IMR-90 (cell line): ENCODE results near the gene IL17D. TPM values are rescaled to one million over a fixed set of nuclear protein-coding genes. Genes with fewer than 3 reads are reported as not detected.

Experiments used
- ATAC-seq: fragments of 200-7000 bp; cut with Tn5 transposase; 2 replicates; pipeline ENCODE4 v1.9.1; 2020; ENCODE audit warnings: low read depth, mild to moderate bottlenecking, moderate library complexity
- BruUV-seq: library from RNA; stranded (reverse); fragments of 400-500 nt; replicated peaks from 2 replicates; lab custom pipeline; 2021; lab: Mats Ljungman, UMichigan
- CTCF ChIA-PET: fragments of 300-600 bp; formaldehyde crosslinking; extraction: SDS; loops from one replicate; lab custom pipeline; 2021; ENCODE audit warnings: antibody characterized with exemption; lab: Yijun Ruan, JAX
- POLR2A ChIA-PET: fragments of 300-600 bp; sonication (Branson Sonifier 250); formaldehyde crosslinking; loops from one replicate; lab custom pipeline; 2022; ENCODE audit warnings: antibody characterized with exemption; ENCODE audit not compliant: unreplicated experiment; lab: Charles Lee
- DNase-seq: peaks from one replicate; pipeline ENCODE4 v3.0.0; 2013
- H2AFZ ChIP-seq: replicated peaks from 2 replicates; pipeline ENCODE3; 2013; ENCODE audit warnings: low read length, mild to moderate bottlenecking; ENCODE audit not compliant: poor library complexity
- H2AK5ac ChIP-seq: 2 replicates; pipeline ENCODE4 v1.6.1; 2013; ENCODE audit warnings: low read depth, low read length, inconsistent platforms
- H2AK9ac ChIP-seq: replicated peaks from 2 replicates; pipeline ENCODE3; 2013; ENCODE audit warnings: mild to moderate bottlenecking, low read depth, low read length, moderate library complexity; ENCODE audit not compliant: poor library complexity
- H2BK120ac ChIP-seq: 2 replicates; pipeline ENCODE4 v1.6.1; 2013; ENCODE audit warnings: low read depth, low read length, inconsistent platforms
- H2BK15ac ChIP-seq: 3 replicates; pipeline ENCODE4 v1.6.1; 2013; ENCODE audit warnings: low read depth, low read length, inconsistent platforms
- H2BK20ac ChIP-seq: 2 replicates; pipeline ENCODE4 v1.6.1; 2013; ENCODE audit warnings: low read depth, mild to moderate bottlenecking, inconsistent platforms, low read length, moderate library complexity
- H2BK5ac ChIP-seq: 2 replicates; pipeline ENCODE4 v1.6.1; 2013; ENCODE audit warnings: mild to moderate bottlenecking, low read depth, low read length, inconsistent platforms; ENCODE audit not compliant: poor library complexity, severe bottlenecking
- H3K14ac ChIP-seq: replicated peaks from 2 replicates; pipeline ENCODE4 v1.6.1; 2013; ENCODE audit warnings: low read depth, low read length, inconsistent platforms
- H3K18ac ChIP-seq: 2 replicates; pipeline ENCODE4 v1.6.1; 2013; ENCODE audit warnings: low read depth, low read length, control low read depth
- H3K23ac ChIP-seq: 2 replicates; pipeline ENCODE4 v1.6.1; 2013; ENCODE audit warnings: low read depth, low read length, inconsistent platforms
- H3K27ac ChIP-seq: 2 replicates; pipeline ENCODE4 v1.5.1; 2013; ENCODE audit warnings: mild to moderate bottlenecking, control low read depth, low read length; ENCODE audit not compliant: insufficient read depth
- H3K27me3 ChIP-seq: 2 replicates; pipeline ENCODE4 v1.6.1; 2013; ENCODE audit warnings: low read length; ENCODE audit not compliant: control insufficient read depth, insufficient read depth
- H3K36me3 ChIP-seq: 2 replicates; pipeline ENCODE4 v1.6.1; 2013; ENCODE audit warnings: low read length, mixed read lengths; ENCODE audit not compliant: control insufficient read depth, insufficient read depth
- H3K4ac ChIP-seq: 2 replicates; pipeline ENCODE4 v1.6.1; 2013; ENCODE audit warnings: low read depth, low read length, inconsistent platforms
- H3K4me1 ChIP-seq: 2 replicates; pipeline ENCODE4 v1.6.1; 2013; ENCODE audit warnings: low read length, mixed read lengths; ENCODE audit not compliant: control insufficient read depth, insufficient read depth
- H3K4me2 ChIP-seq: 2 replicates; pipeline ENCODE4 v1.6.1; 2013; ENCODE audit warnings: low read depth, mild to moderate bottlenecking, control low read depth, low read length, moderate library complexity
- H3K4me3 ChIP-seq: 2 replicates; pipeline ENCODE4 v1.5.1; 2013; ENCODE audit warnings: low read depth, mild to moderate bottlenecking, control low read depth, low read length, moderate library complexity; ENCODE audit not compliant: insufficient read depth
- H3K56ac ChIP-seq: 2 replicates; pipeline ENCODE4 v1.6.1; 2013; ENCODE audit warnings: low read length, inconsistent platforms; ENCODE audit not compliant: insufficient read depth; ENCODE audit errors: extremely low read depth
- H3K79me1 ChIP-seq, 2 experiments: 2 replicates each; pipeline ENCODE4 v1.6.1; 2013; ENCODE audit warnings: low read length in 2 of 2, inconsistent platforms in 1 of 2, low read depth in 1 of 2
- H3K9ac ChIP-seq: 2 replicates; pipeline ENCODE4 v1.6.1; 2013; ENCODE audit warnings: low read depth, low read length, control low read depth
- H3K9me1 ChIP-seq: 2 replicates; pipeline ENCODE4 v1.6.1; 2013; ENCODE audit warnings: low read length, inconsistent platforms; ENCODE audit not compliant: insufficient read depth
- H3K9me3 ChIP-seq: 2 replicates; pipeline ENCODE4 v1.6.1; 2013; ENCODE audit warnings: low read length; ENCODE audit not compliant: control insufficient read depth, insufficient read depth
- H4K20me1 ChIP-seq: 2 replicates; pipeline ENCODE4 v1.6.1; 2013; ENCODE audit warnings: low read length, inconsistent platforms; ENCODE audit not compliant: insufficient read depth
- H4K5ac ChIP-seq: 2 replicates; pipeline ENCODE4 v1.6.1; 2013; ENCODE audit warnings: mild to moderate bottlenecking, low read depth, low read length, control low read depth
- H4K8ac ChIP-seq, 2 experiments: 2 replicates each; pipeline ENCODE4 v1.6.1; 2013; ENCODE audit warnings: low read depth in 2 of 2, low read length in 2 of 2, control low read depth in 1 of 2, inconsistent platforms in 1 of 2
- H4K91ac ChIP-seq: 2 replicates; pipeline ENCODE4 v1.6.1; 2013; ENCODE audit warnings: low read depth, low read length, inconsistent platforms; ENCODE audit not compliant: insufficient read depth
- CEBPB ChIP-seq: IDR thresholded peaks from 2 replicates; pipeline ENCODE4 v1.6.1; 2012; ENCODE audit warnings: low read depth, low read length, improper control_type of control experiment
- WGBS, 2 experiments: methylation state at CpG; one replicate each; pipeline versions ENCODE4 v1.1.5 to v1.1.7; 2013; ENCODE audit warnings: missing lambda C conversion rate in 2 of 2; ENCODE audit not compliant: insufficient read length in 1 of 2; ENCODE audit errors: extremely low coverage in 2 of 2; 5-methylcytosine and 5-hydroxymethylcytosine counted together
- dilution Hi-C: fragments of 300-500 bp; cut with HindIII; formaldehyde crosslinking; loops from one replicate; pipeline ENCODE4 v1.14.3; 2018; ENCODE audit warnings: low sequenced_read_pairs; ENCODE audit not compliant: unreplicated experiment
- in situ Hi-C: fragments of 300-500 bp; cut with MboI; formaldehyde crosslinking; loops from 3 replicates; pipeline ENCODE4 v1.14.3; 2019; ENCODE audit warnings: low sequenced_read_pairs, inconsistent platforms, mixed read lengths
- intact Hi-C: fragments of 100-400 bp; cut with micrococcal nuclease; formaldehyde crosslinking; loops from 2 replicates; pipeline ENCODE4 v1.10.0; 2022
- polyA plus RNA-seq, 3 experiments: library from polyadenylated mRNA; depleted of rRNA; stranded (reverse); fragments of >200 nt; gene quantifications; 2 replicates each; pipeline ENCODE4 v1.2.3, GENCODE V29; 2012; ENCODE audit warnings: low replicate concordance in 1 of 3
- total RNA-seq: library from RNA; depleted of rRNA; stranded (reverse); fragments of >200 nt; gene quantifications from 2 replicates; pipeline ENCODE4 v1.2.3, GENCODE V29; 2012
- TF ChIP-seq, protein P1 (sequence below): conservative IDR thresholded peaks from 2 replicates; pipeline ENCODE4 v1.5.1; 2012; ENCODE audit warnings: mild to moderate bottlenecking, low read depth, low read length, improper control_type of control experiment

IL17D gene
- total and polyA plus RNA-seq, 2 of the 4 experiments (the other 2 are of a cell fraction) = 0.72 to 1.4 TPM

DNA sequence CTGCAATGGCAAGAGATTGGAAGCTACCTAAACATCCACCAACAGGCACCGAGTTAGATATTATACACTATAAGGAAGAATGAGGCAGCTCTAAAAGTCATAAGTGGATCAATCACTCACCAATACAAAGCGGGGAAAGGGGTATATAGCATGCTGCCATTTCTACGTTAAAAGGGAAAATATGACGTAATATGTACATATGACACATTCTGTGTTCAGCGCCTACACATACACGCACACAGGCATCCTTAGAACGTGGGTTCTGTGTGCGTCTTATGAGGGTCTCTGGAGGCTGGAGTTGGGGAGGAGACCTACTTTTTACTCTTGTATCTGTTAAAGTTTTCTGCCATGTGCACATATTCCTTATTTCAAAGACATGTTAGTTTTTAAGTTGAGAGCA is 5.9 kb downstream of the IL17D start:
- no peak overlapping the region for H2BK15ac ChIP-seq
- no peaks in the 10 kb centered on the region for H4K20me1 ChIP-seq
- dilution Hi-C loops (no loop called here), intact Hi-C loops (no loop called here), in situ Hi-C loops (loop anchor here (5.0 to 25.0 kb wide), 3 partner anchors 118 to 522 kb away; partner anchors contain the start of gene GJB2)
- no peak overlapping the region for H2AK5ac ChIP-seq
- WGBS, 2 experiments = no CpG with 5 or more reads among the region's 8 CpGs
- no peak overlapping the region for H3K14ac ChIP-seq
- no peaks in the 10 kb centered on the region for H3K79me1 ChIP-seq
- H4K5ac ChIP-seq = no peak overlapping the region
- no peak overlapping the region for H3K18ac ChIP-seq
- no peak overlapping the region for H4K91ac ChIP-seq
- DNase-seq = no peak
- H2BK120ac ChIP-seq = no peak overlapping the region
- H3K9me3 ChIP-seq = no peaks in the 10 kb centered on the region
- no peak overlapping the region for H2BK20ac ChIP-seq
- H2AFZ ChIP-seq = no peak overlapping the region
- POLR2A ChIA-PET = no interaction called here
- H2BK5ac ChIP-seq = no peak overlapping the region
- no peak overlapping the region for H3K9ac ChIP-seq
- H3K4me2 ChIP-seq = no peak overlapping the region
- peaks cover 3% of the 10 kb centered on the region for H3K4me1 ChIP-seq
- H3K27me3 ChIP-seq = peaks cover 2% of the 10 kb centered on the region
- TF ChIP-seq, protein P1, sequence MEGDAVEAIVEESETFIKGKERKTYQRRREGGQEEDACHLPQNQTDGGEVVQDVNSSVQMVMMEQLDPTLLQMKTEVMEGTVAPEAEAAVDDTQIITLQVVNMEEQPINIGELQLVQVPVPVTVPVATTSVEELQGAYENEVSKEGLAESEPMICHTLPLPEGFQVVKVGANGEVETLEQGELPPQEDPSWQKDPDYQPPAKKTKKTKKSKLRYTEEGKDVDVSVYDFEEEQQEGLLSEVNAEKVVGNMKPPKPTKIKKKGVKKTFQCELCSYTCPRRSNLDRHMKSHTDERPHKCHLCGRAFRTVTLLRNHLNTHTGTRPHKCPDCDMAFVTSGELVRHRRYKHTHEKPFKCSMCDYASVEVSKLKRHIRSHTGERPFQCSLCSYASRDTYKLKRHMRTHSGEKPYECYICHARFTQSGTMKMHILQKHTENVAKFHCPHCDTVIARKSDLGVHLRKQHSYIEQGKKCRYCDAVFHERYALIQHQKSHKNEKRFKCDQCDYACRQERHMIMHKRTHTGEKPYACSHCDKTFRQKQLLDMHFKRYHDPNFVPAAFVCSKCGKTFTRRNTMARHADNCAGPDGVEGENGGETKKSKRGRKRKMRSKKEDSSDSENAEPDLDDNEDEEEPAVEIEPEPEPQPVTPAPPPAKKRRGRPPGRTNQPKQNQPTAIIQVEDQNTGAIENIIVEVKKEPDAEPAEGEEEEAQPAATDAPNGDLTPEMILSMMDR = no peak
- TF ChIP-seq CEBPB = peak; percentile 80
- H3K36me3 ChIP-seq = no peaks in the 10 kb centered on the region
- no peak overlapping the region for H2AK9ac ChIP-seq
- no peak overlapping the region for H3K23ac ChIP-seq
- CTCF ChIA-PET = interaction anchor here (0.7 kb wide), 1 partner anchor 56 kb away, joined by 3 read pairs; no protein-coding TSS in a partner anchor
- H3K27ac ChIP-seq = no peak overlapping the region
- no TSS peak for BruUV-seq
- ATAC-seq = no peak
- 0 out of 2 replicates have a peak, but pooled peaks cover 4% of the 10 kb centered on the region for H3K9me1 ChIP-seq
- no peak overlapping the region for H4K8ac ChIP-seq
- no peak overlapping the region for H3K4me3 ChIP-seq
- no peak overlapping the region for H3K4ac ChIP-seq
- H3K56ac ChIP-seq = no peak overlapping the region
